Skeletal muscle tissue (tissue), 4 donors: ENCODE measurements around the gene FAM83E. TPM values are rescaled to one million over a fixed set of nuclear protein-coding genes. Genes with fewer than 3 reads are reported as not detected.
"Not testable (repeated sequence)": the region's sequence is repeated elsewhere in the genome, so short reads cannot be mapped to it uniquely, and the experiment has no call there.

ENCODE experiments used
- H3K27ac ChIP-seq: one replicate; pipeline ENCODE4 v1.7.0; 2013; ENCODE audit warnings: mild to moderate bottlenecking, low read depth, low read length, inconsistent platforms
- H3K27me3 ChIP-seq, 3 donors: one replicate each; pipeline ENCODE4 v1.7.0; 2013; ENCODE audit warnings: low read length in 3 of 3; ENCODE audit not compliant: control insufficient read depth in 3 of 3, insufficient read depth in 3 of 3
- H3K36me3 ChIP-seq, 3 donors: one replicate each; pipeline ENCODE4 v1.7.0; 2013; ENCODE audit warnings: low read length in 3 of 3; ENCODE audit not compliant: control insufficient read depth in 3 of 3, insufficient read depth in 3 of 3
- H3K4me1 ChIP-seq, 3 donors: one replicate each; pipeline ENCODE4 v1.7.0; 2013; ENCODE audit warnings: low read length in 3 of 3, mild to moderate bottlenecking in 3 of 3; ENCODE audit not compliant: control insufficient read depth in 3 of 3, insufficient read depth in 3 of 3
- H3K4me3 ChIP-seq, 3 donors: one replicate each; pipeline ENCODE4 v1.7.0; 2013; ENCODE audit warnings: low read length in 3 of 3
- H3K9ac ChIP-seq, 3 donors: one replicate each; pipeline ENCODE4 v1.7.0; 2013; ENCODE audit warnings: low read length in 3 of 3, mild to moderate bottlenecking in 3 of 3, moderate library complexity in 2 of 3, low read depth in 1 of 3
- H3K9me3 ChIP-seq, 3 donors: one replicate each; pipeline ENCODE4 v1.7.0; 2013; ENCODE audit warnings: low read length in 3 of 3; ENCODE audit not compliant: control insufficient read depth in 3 of 3
- total RNA-seq: library from RNA; depleted of rRNA; stranded (reverse); fragments of >200 nt; gene quantifications from one replicate; pipeline ENCODE4 v1.2.3, GENCODE V29; 2014
- donor health status: Osteomylitis.

Gene FAM83E
- total RNA-seq, 1 donor from 2014 or later = 1.6 TPM

DNA sequence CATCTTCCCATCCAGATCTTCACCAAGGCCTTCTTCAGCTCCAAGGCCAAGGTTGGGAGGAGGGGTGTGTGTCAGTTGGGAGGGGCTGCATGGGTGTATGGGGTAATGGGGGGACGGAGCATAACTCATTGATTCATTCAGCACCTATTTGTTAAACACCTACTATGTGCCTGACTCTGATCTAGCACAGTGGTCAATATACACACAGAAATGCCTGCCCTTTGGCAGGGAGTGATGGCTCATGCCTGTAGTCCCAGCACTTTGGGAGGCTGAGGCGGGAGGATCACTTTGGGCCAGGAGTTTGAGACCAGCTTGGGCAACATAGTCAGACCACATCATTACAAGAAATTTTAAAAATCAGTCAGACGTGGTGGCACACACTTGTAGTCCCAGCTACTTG, 27.5 kb downstream of the FAM83E start:
- H3K27me3 ChIP-seq = no peaks in the 10 kb centered on the region
- no peaks in the 10 kb centered on the region for H3K36me3 ChIP-seq
- no peak overlapping the region for H3K27ac ChIP-seq
- H3K9me3 ChIP-seq = no peaks in the 10 kb centered on the region
- no peak overlapping the region for H3K9ac ChIP-seq
- H3K4me3 ChIP-seq = no peak overlapping the region
- H3K4me1 ChIP-seq = peaks cover 17 to 22% (median 18%) of the 10 kb centered on the region in 3 donors

DNA sequence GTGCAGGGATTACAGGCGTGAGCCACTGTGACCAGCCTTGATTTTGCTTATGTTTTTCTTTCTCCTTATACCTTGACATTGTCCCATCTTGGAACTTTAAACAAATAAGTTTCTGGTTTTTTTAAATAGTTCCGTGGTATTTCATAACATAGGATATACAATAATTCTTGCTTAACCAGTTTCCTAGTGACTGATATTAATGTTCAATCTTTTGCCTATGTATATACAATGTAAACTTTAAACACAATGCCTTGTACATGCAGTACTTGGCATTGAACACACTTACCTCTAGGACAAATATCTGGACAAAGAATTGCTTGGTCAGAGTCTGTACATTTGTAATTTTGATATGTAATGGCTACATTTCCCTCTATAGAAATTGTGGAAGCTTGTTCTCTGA, 32.7 kb downstream of the FAM83E start:
- Histone ChIP-seq H3K36me3 (no peaks in the 10 kb centered on the region), H3K27me3 (no peaks in the 10 kb centered on the region), H3K27ac (no peak overlapping the region), H3K4me1 (peaks cover 10 to 13% (median 12%) of the 10 kb centered on the region in 3 donors), H3K4me3 (no peak overlapping the region), H3K9ac (no peak overlapping the region), H3K9me3 (no peaks in the 10 kb centered on the region)

DNA sequence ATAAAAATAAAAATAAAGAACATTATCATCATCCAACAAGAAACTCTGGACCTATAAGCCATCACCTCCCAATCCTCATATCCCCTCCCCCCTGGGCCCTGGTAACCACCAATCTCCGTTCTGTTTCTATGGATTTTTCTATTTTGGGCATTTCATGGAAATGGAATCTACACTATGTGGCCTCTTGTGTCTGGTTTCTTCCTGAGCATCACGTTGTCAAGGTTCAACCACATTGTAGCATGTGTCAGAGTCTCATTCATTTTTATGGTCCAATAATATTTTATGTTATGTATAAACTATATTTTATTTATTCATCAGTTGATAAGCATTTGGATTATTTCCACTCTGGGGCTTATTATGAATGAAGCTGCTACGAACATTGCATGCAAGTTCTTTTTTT, 36.0 kb downstream of the FAM83E start:
- no peaks in the 10 kb centered on the region for H3K9me3 ChIP-seq
- H3K27me3 ChIP-seq = no peaks in the 10 kb centered on the region
- no peaks in the 10 kb centered on the region for H3K36me3 ChIP-seq
- H3K9ac ChIP-seq = no peak overlapping the region
- H3K4me1 ChIP-seq = peaks cover under 1 to 3% (median 3%) of the 10 kb centered on the region in 3 donors
- no peak overlapping the region for H3K27ac ChIP-seq
- no peak overlapping the region for H3K4me3 ChIP-seq

DNA sequence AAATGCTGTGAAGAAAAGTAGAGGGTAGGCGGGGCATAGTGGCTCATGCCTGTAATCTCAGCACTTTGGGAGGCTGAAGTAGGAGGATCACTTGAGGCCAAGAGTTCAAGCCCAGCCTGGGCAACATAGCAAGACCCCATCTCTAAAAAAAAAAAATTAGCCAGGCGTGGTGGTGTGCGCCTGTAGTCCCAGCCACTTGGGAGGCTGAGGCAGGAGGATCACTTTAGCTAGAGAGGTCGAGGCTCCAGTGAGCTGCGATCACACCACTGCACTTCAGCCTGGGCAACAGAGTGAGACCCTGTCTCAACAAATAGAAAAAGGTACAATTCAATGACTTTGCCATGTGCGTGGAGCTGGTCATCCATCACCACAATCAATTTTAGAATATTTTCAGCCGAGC, 37.0 kb downstream of the FAM83E start:
- H3K9me3 ChIP-seq, H3K9ac ChIP-seq, H3K4me3 ChIP-seq, H3K27me3 ChIP-seq, H3K4me1 ChIP-seq, H3K27ac ChIP-seq, H3K36me3 ChIP-seq: not testable (repeated sequence)

DNA sequence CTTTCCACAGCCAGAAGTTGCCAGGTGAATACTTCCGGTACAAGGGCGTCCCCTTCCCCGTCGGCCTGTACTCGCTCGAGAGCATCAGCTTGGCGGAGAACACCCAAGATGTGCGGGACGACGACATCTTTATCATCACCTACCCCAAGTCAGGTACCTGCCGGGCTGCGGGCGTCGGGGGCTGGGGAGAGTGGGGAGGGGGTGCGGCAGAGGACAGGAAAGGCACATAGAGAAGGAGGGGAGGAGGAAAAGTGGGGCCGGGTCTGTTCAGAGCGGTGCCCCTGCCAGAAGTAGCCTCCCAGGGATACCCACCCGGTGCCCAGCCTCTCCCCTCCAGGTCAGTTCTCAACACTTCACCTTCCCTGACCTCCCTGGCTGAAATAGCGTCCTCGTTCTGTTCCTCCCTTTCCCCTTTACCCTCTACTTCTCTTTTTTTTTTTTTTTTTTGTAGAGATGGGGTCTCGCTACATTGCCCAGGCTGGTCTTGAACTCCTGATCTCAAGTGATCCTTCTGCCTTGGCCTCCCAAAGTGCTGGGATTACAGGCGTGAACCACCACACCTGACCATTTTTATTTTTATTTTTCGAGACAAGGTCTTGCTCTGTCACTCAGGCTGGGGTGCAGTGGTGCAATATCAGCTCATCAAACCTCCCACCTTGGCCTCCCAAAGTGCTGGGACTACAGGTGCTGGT, 38.8 kb downstream of the FAM83E start:
- no peak overlapping the region for H3K4me3 ChIP-seq
- H3K36me3 ChIP-seq = no peaks in the 10 kb centered on the region
- no peak overlapping the region for H3K9ac ChIP-seq
- H3K27ac ChIP-seq = no peak overlapping the region
- H3K4me1 ChIP-seq = no peaks in the 10 kb centered on the region
- no peaks in the 10 kb centered on the region for H3K9me3 ChIP-seq
- H3K27me3 ChIP-seq = no peaks in the 10 kb centered on the region

DNA sequence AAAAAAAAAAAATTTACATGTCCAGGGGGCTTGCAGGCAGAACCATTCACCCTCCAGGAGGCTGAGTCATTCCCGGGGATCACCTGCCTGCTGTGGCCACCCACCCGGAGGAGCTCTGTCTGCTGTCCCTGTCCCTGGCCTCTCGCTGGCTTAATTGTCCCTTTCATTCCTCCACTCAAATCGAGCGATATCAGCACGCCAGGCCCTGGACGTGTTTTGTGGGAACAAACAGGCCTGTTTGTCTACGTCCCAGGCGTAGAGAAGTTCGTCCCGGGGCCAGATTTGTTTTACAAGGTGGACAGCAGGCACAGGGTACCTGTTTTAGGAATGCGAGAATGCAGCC, 41.7 kb downstream of the FAM83E start:
- H3K9ac ChIP-seq = no peak overlapping the region
- H3K4me1 ChIP-seq = peaks cover 5 to 8% (median 7%) of the 10 kb centered on the region in 3 donors
- no peaks in the 10 kb centered on the region for H3K36me3 ChIP-seq
- H3K9me3 ChIP-seq = no peaks in the 10 kb centered on the region
- H3K4me3 ChIP-seq = no peak overlapping the region
- H3K27ac ChIP-seq = no peak overlapping the region
- H3K27me3 ChIP-seq = no peaks in the 10 kb centered on the region

DNA sequence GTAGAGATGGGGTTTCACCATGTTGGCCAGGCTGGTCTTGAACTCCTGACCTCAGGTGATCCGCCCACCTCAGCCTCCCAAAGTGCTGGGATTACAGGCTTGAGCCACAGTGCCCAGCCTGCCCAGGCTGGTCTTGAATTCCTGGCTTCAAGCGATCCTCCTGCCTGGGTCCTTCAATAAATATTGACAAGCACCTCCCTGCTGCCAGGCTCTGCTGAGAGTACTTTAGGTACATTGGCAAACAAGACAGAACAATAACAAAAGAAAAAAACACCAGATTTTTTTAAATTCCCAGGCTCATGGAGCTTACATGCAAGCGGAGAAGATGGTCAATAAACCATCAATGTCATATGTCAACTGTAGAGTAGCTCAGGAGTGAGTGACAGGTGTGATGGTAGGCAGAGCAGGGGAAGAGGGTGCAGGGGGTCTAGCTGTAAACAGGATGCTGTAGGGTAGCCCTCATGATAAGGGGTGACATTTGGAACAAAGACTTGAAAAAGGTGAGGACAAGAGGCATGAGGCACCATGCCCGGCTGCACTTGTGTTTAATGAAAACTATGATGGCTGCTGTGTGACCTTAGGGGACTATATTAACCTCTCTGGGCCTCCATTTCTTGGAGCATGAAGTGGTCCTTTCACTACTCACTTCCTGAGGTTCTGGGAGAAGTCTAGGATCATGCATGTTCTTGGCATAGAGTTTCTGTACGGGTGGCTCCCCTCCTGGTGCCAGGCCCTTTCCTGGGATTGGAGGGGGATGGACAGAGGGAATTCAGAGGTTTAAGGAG, 43.3 kb downstream of the FAM83E start:
- Histone ChIP-seq H3K4me1 (peaks cover 10 to 14% (median 13%) of the 10 kb centered on the region in 3 donors), H3K9ac (no peak overlapping the region), H3K27ac (no peak overlapping the region), H3K9me3 (no peaks in the 10 kb centered on the region), H3K27me3 (no peaks in the 10 kb centered on the region), H3K36me3 (no peaks in the 10 kb centered on the region), H3K4me3 (no peak overlapping the region)

DNA sequence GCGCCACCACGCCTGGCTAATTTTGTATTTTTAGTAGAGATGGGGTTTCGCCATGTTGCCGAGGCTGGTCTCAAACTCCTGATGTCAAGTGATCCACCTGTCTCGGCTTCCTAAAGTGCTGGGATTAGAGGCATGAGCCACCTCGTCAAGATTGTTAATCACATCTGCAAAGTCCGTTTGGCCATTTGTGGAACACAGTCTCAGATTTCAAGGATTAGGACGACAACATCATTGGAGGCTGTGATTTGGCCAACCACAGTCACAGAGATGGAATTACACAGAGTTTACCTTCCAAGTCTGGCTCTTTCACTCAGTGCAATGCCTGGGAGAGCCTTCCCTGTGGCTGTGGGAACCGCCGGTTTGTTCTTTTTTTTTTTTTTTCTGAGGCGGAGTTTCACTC, 45.1 kb downstream of the FAM83E start:
- H3K27me3 ChIP-seq = no peaks in the 10 kb centered on the region

DNA sequence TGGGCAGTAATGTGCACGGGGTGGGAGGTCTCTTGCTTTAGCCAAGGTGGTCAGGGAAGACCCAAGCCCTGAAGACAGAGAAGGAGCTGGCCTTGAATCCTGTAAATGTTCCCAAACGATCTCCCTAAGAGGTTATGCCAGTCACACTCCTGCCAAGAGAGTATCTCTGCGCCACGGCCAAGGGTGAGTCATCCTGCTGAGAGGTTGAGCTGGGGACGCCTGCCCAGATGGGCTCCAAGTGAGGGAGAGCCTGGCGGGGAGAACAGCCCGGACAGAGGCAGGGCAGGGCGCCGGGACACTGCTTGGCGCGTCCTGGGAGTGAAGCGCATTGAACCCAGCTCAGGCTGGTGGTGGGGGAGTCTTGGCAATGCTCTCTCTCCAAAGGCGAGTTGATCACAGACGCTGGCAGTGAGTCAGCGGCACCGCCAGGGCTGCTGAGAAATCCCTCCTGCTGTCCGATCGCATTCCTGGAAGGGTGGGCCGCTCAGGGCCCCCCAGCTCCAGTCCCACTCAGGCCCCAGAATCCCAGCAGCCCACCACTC, 46.5 kb downstream of the FAM83E start:
- Histone ChIP-seq H3K9me3 (no peaks in the 10 kb centered on the region), H3K27me3 (no peaks in the 10 kb centered on the region), H3K4me3 (peak overlapping the region in 2 of 3 donors; percentile 48 to 49), H3K36me3 (no peaks in the 10 kb centered on the region), H3K4me1 (peaks cover 10 to 15% (median 13%) of the 10 kb centered on the region in 3 donors), H3K9ac (peak overlapping the region; percentile 40 to 56 (median 51)), H3K27ac (peak overlapping the region; percentile 86)

More for the DNA sequence above, 45.1 kb downstream of the FAM83E start:
- H3K4me1 ChIP-seq = peaks cover 10 to 14% (median 13%) of the 10 kb centered on the region in 3 donors
- peak overlapping the region; percentile 55 for H3K27ac ChIP-seq
- no peak overlapping the region for H3K9ac ChIP-seq
- H3K4me3 ChIP-seq = no peak overlapping the region
- H3K9me3 ChIP-seq = no peaks in the 10 kb centered on the region
- no peaks in the 10 kb centered on the region for H3K36me3 ChIP-seq

DNA sequence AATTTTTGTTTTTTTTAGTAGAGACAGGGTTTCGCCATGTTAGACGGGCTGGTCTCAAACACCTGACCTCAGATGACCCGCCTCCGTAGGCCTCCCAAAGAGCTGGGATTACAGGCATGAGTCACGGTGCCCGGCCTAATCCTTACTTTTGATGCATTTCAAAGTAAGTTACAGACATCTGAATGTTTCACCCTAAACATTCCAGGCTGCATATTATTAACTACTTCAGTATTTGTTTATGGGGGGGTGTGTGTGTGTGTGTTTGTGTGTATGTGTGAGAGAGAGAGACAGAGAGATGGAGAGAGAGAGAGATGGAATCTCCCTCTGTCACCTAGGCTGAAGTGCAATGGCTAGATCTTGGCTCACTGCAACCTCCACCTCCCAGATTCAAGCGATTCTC, 49.8 kb downstream of the FAM83E start:
- Histone ChIP-seq H3K9ac (no peak overlapping the region), H3K9me3 (no peaks in the 10 kb centered on the region), H3K27ac (no peak overlapping the region), H3K4me3 (no peak overlapping the region), H3K36me3 (no peaks in the 10 kb centered on the region), H3K4me1 (peaks cover 10 to 20% (median 10%) of the 10 kb centered on the region in 3 donors), H3K27me3 (peaks cover 0 to under 1% (median 0%) of the 10 kb centered on the region in 3 donors)
